GM12878 (cell line): ENCODE data around the gene VANGL1. TPM values are rescaled to one million over a fixed set of nuclear protein-coding genes. Genes with fewer than 3 reads are reported as not detected.

Source experiments
- ATAC-seq: fragments of 200-7000 bp; cut with Tn5 transposase; 3 replicates; pipeline ENCODE4 v1.9.1; 2020; ENCODE audit warnings: mild to moderate bottlenecking, moderate library complexity
- BruUV-seq: library from RNA; stranded (reverse); fragments of 400-500 nt; replicated peaks from 2 replicates; lab custom pipeline; 2021; lab: Mats Ljungman, UMichigan
- CTCF ChIA-PET: fragments of 300-600 bp; sonication (Branson Sonifier 250); formaldehyde crosslinking; extraction: SDS; loops from one replicate; lab custom pipeline; 2021; ENCODE audit warnings: inconsistent platforms; lab: Yijun Ruan, JAX
- POLR2A ChIA-PET: fragments of 350-600 bp; formaldehyde crosslinking; extraction: SDS; loops from one replicate; lab custom pipeline; 2021; ENCODE audit warnings: inconsistent platforms; lab: Charles Lee
- RAD21 ChIA-PET: fragments of 300-600 bp; sonication (Branson Sonifier 250); formaldehyde crosslinking; loops from one replicate; lab custom pipeline; 2023; ENCODE audit warnings: antibody characterized with exemption; ENCODE audit not compliant: unreplicated experiment; lab: Charles Lee
- SMC1A ChIA-PET: fragments of 300-600 bp; sonication (Branson Sonifier 250); formaldehyde crosslinking; loops from one replicate; lab custom pipeline; 2023; ENCODE audit not compliant: unreplicated experiment, uncharacterized antibody; lab: Charles Lee
- DNase-seq: peaks from one replicate; pipeline ENCODE4 v3.0.0-alpha.2; 2011; ENCODE audit warnings: low read depth, low spot score
- FAIRE-seq: peaks from 3 replicates; lab custom pipeline; 2011; peaks lifted over from hg19 to GRCh38; lab: Jason Lieb, UNC
- H2AFZ ChIP-seq: 2 replicates; pipeline ENCODE4 v1.6.0; 2011; ENCODE audit warnings: low read depth, low read length, control low read depth; ENCODE audit not compliant: control insufficient read depth
- H3K27ac ChIP-seq: 2 replicates; pipeline ENCODE4 v1.5.1; 2011; ENCODE audit warnings: control low read depth; ENCODE audit not compliant: control insufficient read depth, insufficient read depth
- H3K27me3 ChIP-seq, 2 experiments: replicated peaks in 1 of 2; 2 replicates each; pipeline versions ENCODE4 v1.6.0 to v1.6.1; 2011; ENCODE audit warnings: low read length in 1 of 2; ENCODE audit not compliant: control insufficient read depth in 2 of 2, insufficient read depth in 2 of 2
- H3K36me3 ChIP-seq, 2 experiments: 2 replicates each; pipeline ENCODE4 v1.5.1; 2011; ENCODE audit warnings: low read length in 1 of 2; ENCODE audit not compliant: control insufficient read depth in 2 of 2, insufficient read depth in 2 of 2
- H3K4me1 ChIP-seq: 2 replicates; pipeline ENCODE4 v1.6.1; 2011; ENCODE audit warnings: mild to moderate bottlenecking, low read length, moderate library complexity, mixed read lengths; ENCODE audit not compliant: control insufficient read depth, insufficient read depth
- H3K4me2 ChIP-seq: 2 replicates; pipeline ENCODE4 v1.6.0; 2011; ENCODE audit warnings: control low read depth; ENCODE audit not compliant: control insufficient read depth, insufficient read depth
- H3K4me3 ChIP-seq: fragments of 200-600 bp; sonication (generic); 2 replicates; pipeline ENCODE4 v1.5.1; 2016
- H3K79me2 ChIP-seq: 2 replicates; pipeline ENCODE4 v1.6.0; 2011; ENCODE audit warnings: low read length; ENCODE audit not compliant: control insufficient read depth, insufficient read depth
- H3K9ac ChIP-seq: 2 replicates; pipeline ENCODE4 v1.8.0; 2011; ENCODE audit warnings: low read length, control low read depth, mixed read lengths; ENCODE audit not compliant: control insufficient read depth, insufficient read depth
- H3K9me3 ChIP-seq: replicated peaks from 3 replicates; pipeline ENCODE4 v1.5.1; 2011; ENCODE audit warnings: mild to moderate bottlenecking, low read length; ENCODE audit not compliant: control insufficient read depth, insufficient read depth
- H4K20me1 ChIP-seq: 2 replicates; pipeline ENCODE4 v1.6.0; 2011; ENCODE audit not compliant: control insufficient read depth, insufficient read depth
- CBFB ChIP-seq: IDR thresholded peaks from 2 replicates; pipeline ENCODE4 v1.6.1; 2016; ENCODE audit warnings: antibody characterized with exemption, low read depth
- NR2F1 ChIP-seq: fragments of 450-650 bp; conservative IDR thresholded peaks from 2 replicates; pipeline ENCODE4 v1.6.1; 2017; ENCODE audit warnings: mild to moderate bottlenecking
- PAX5 ChIP-seq: IDR thresholded peaks from 2 replicates; pipeline ENCODE4 v1.6.1; 2011; ENCODE audit warnings: low read depth, low read length, borderline replicate concordance
- SPI1 ChIP-seq: IDR thresholded peaks from 2 replicates; pipeline ENCODE4 v1.6.1; 2011; ENCODE audit warnings: low read depth, mild to moderate bottlenecking, low read length, moderate library complexity, borderline replicate concordance; ENCODE audit not compliant: insufficient read depth
- SREBF1 ChIP-seq: IDR thresholded peaks from 2 replicates; pipeline ENCODE4 v1.6.1; 2012; ENCODE audit warnings: mild to moderate bottlenecking, low read length
- TCF12 ChIP-seq: IDR thresholded peaks from 2 replicates; pipeline ENCODE4 v1.6.1; 2011; ENCODE audit warnings: low read depth, mild to moderate bottlenecking, low read length
- YY1 ChIP-seq: IDR thresholded peaks from 2 replicates; pipeline ENCODE4 v1.6.1; 2011; ENCODE audit warnings: low read depth, mild to moderate bottlenecking, low read length
- ZZZ3 ChIP-seq: IDR thresholded peaks from 2 replicates; pipeline ENCODE4 v1.6.1; 2011; ENCODE audit warnings: low read depth; ENCODE audit not compliant: control insufficient read depth, insufficient read length
- in situ Hi-C: fragments of 300-500 bp; cut with MboI; formaldehyde crosslinking; loops from 9 replicates; pipeline ENCODE4 v1.14.3; 2018; ENCODE audit warnings: mixed read lengths
- intact Hi-C: fragments of 100-400 bp; cut with micrococcal nuclease; formaldehyde crosslinking; loops from one replicate; pipeline ENCODE4 v1.14.2; 2022; ENCODE audit not compliant: unreplicated experiment
- polyA plus RNA-seq, 11 experiments: library from polyadenylated mRNA; depleted of rRNA in 4 of 11; unstranded in 6 of 11; stranded (reverse) in 5 of 11; fragments of >200 nt; fragmentation: Nextera tagmentation in 4 of 11; fragmentation: Illumina TruSeq in 1 of 11; extraction: Ambion mirVana in 4 of 11; extraction: Trizol in 1 of 11; gene quantifications; 1 replicate in 1 of 11; 2 replicates in 10 of 11; pipeline versions ENCODE4 v1.2.1 to v1.2.3, GENCODE V29; 2011 to 2016; ENCODE audit warnings: inconsistent platforms in 2 of 11, missing spikeins in 2 of 11, low read depth in 1 of 11
- total RNA-seq, 4 experiments: library from RNA; depleted of rRNA in 3 of 4; stranded (reverse); fragments of >200 nt in 3 of 4; fragmentation: Illumina TruSeq in 1 of 4; extraction: Trizol in 1 of 4; gene quantifications; 2 replicates each; pipeline versions ENCODE4 v1.2.1 to v1.2.3, GENCODE V29; 2013 to 2021
- TF ChIP-seq, protein P1 (sequence below): fragments of 150-350 bp; IDR thresholded peaks from 2 replicates; pipeline ENCODE4 v1.6.1; 2014; ENCODE audit warnings: mild to moderate bottlenecking, low read depth, low read length
- TF ChIP-seq, protein P2 (sequence below): fragments of 450-650 bp; IDR thresholded peaks from 2 replicates; pipeline ENCODE4 v1.6.1; 2018; ENCODE audit warnings: mild to moderate bottlenecking, low read depth, moderate library complexity; ENCODE audit not compliant: partially characterized antibody
- TF ChIP-seq, protein P3 (sequence below), 3 experiments: IDR thresholded peaks in 2 of 3; conservative IDR thresholded peaks in 1 of 3; 2 replicates each; pipeline ENCODE4 v1.5.1; 2011; ENCODE audit warnings: low read depth in 3 of 3, low read length in 3 of 3, mild to moderate bottlenecking in 3 of 3, control low read depth in 2 of 3, moderate library complexity in 2 of 3, inconsistent platforms in 1 of 3, mixed read lengths in 1 of 3; ENCODE audit not compliant: control insufficient read depth in 2 of 3, insufficient read depth in 1 of 3; ENCODE audit errors: extremely low read depth in 1 of 3
- TF ChIP-seq, protein P4 (sequence below): fragments of 150-350 bp; IDR thresholded peaks from 2 replicates; pipeline ENCODE4 v1.6.1; 2016; ENCODE audit warnings: low read depth, low read length

The VANGL1 gene
- total and polyA plus RNA-seq, 10 of the 15 experiments (the other 5 are each of a cell fraction or from before 2014, with no cell fraction given): 0.71 to 12.9 (median 6.3) TPM

DNA sequence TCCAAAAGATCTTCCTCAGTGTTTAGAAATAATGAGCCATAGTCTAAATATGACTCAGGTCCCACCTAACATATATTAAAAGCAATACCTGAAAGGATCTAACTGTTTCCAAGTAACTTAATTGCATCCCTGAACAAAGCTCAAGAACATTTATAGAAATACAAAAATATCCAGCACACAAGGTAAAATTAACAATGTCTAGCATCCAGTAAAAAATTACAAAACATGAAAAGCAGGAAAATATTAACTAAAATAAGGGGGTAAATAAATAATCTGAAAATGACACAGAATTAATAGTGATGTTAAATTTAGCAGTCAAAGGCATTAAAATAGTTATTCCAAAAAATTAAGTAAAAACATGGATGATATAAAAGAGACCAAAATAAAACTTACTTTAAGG, 21.3 kb upstream of the VANGL1 start:
- Histone ChIP-seq H3K36me3 (no peaks in the 10 kb centered on the region), H3K4me3 (no peak overlapping the region), H4K20me1 (no peaks in the 10 kb centered on the region), H3K9ac (no peak overlapping the region), H3K9me3 (peaks cover 10% of the 10 kb centered on the region; the same call in 2 of the 3 replicates), H3K4me1 (no peaks in the 10 kb centered on the region), H3K4me2 (no peak overlapping the region), H2AFZ (no peak overlapping the region), H3K27ac (no peak overlapping the region), H3K27me3 (no peaks in the 10 kb centered on the region), H3K79me2 (no peaks in the 10 kb centered on the region)
- DNase-seq (no peak), ATAC-seq (no peak), FAIRE-seq (no peak)
- POLR2A ChIA-PET: no interaction called here
- intact Hi-C loops: no loop called here
- RAD21 ChIA-PET: no interaction called here
- in situ Hi-C loops: no loop called here
- no TSS peak for BruUV-seq
- CTCF ChIA-PET: no interaction called here
- SMC1A ChIA-PET: no interaction called here
- TF ChIP-seq ZZZ3 (no peak), SREBF1 (no peak), CBFB (no peak), PAX5 (no peak), SPI1 (no peak), TCF12 (no peak), YY1 (no peak), NR2F1 (no peak)
- TF ChIP-seq, protein P1, sequence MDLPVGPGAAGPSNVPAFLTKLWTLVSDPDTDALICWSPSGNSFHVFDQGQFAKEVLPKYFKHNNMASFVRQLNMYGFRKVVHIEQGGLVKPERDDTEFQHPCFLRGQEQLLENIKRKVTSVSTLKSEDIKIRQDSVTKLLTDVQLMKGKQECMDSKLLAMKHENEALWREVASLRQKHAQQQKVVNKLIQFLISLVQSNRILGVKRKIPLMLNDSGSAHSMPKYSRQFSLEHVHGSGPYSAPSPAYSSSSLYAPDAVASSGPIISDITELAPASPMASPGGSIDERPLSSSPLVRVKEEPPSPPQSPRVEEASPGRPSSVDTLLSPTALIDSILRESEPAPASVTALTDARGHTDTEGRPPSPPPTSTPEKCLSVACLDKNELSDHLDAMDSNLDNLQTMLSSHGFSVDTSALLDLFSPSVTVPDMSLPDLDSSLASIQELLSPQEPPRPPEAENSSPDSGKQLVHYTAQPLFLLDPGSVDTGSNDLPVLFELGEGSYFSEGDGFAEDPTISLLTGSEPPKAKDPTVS: no peak
- TF ChIP-seq, protein P2, sequence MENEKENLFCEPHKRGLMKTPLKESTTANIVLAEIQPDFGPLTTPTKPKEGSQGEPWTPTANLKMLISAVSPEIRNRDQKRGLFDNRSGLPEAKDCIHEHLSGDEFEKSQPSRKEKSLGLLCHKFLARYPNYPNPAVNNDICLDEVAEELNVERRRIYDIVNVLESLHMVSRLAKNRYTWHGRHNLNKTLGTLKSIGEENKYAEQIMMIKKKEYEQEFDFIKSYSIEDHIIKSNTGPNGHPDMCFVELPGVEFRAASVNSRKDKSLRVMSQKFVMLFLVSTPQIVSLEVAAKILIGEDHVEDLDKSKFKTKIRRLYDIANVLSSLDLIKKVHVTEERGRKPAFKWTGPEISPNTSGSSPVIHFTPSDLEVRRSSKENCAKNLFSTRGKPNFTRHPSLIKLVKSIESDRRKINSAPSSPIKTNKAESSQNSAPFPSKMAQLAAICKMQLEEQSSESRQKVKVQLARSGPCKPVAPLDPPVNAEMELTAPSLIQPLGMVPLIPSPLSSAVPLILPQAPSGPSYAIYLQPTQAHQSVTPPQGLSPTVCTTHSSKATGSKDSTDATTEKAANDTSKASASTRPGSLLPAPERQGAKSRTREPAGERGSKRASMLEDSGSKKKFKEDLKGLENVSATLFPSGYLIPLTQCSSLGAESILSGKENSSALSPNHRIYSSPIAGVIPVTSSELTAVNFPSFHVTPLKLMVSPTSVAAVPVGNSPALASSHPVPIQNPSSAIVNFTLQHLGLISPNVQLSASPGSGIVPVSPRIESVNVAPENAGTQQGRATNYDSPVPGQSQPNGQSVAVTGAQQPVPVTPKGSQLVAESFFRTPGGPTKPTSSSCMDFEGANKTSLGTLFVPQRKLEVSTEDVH: no peak
- TF ChIP-seq, protein P3, sequence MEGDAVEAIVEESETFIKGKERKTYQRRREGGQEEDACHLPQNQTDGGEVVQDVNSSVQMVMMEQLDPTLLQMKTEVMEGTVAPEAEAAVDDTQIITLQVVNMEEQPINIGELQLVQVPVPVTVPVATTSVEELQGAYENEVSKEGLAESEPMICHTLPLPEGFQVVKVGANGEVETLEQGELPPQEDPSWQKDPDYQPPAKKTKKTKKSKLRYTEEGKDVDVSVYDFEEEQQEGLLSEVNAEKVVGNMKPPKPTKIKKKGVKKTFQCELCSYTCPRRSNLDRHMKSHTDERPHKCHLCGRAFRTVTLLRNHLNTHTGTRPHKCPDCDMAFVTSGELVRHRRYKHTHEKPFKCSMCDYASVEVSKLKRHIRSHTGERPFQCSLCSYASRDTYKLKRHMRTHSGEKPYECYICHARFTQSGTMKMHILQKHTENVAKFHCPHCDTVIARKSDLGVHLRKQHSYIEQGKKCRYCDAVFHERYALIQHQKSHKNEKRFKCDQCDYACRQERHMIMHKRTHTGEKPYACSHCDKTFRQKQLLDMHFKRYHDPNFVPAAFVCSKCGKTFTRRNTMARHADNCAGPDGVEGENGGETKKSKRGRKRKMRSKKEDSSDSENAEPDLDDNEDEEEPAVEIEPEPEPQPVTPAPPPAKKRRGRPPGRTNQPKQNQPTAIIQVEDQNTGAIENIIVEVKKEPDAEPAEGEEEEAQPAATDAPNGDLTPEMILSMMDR (IDR thresholded peaks at IDR 0.05 in 2 of 3, conservative IDR thresholded peaks at IDR 0.05 in 1 of 3; ENCODE audit: control insufficient read depth in 2 of 3, extremely low read depth in 1 of 3, insufficient read depth in 1 of 3, low read depth in 3 of 3, low read length in 3 of 3): no peak
- TF ChIP-seq, protein P4, sequence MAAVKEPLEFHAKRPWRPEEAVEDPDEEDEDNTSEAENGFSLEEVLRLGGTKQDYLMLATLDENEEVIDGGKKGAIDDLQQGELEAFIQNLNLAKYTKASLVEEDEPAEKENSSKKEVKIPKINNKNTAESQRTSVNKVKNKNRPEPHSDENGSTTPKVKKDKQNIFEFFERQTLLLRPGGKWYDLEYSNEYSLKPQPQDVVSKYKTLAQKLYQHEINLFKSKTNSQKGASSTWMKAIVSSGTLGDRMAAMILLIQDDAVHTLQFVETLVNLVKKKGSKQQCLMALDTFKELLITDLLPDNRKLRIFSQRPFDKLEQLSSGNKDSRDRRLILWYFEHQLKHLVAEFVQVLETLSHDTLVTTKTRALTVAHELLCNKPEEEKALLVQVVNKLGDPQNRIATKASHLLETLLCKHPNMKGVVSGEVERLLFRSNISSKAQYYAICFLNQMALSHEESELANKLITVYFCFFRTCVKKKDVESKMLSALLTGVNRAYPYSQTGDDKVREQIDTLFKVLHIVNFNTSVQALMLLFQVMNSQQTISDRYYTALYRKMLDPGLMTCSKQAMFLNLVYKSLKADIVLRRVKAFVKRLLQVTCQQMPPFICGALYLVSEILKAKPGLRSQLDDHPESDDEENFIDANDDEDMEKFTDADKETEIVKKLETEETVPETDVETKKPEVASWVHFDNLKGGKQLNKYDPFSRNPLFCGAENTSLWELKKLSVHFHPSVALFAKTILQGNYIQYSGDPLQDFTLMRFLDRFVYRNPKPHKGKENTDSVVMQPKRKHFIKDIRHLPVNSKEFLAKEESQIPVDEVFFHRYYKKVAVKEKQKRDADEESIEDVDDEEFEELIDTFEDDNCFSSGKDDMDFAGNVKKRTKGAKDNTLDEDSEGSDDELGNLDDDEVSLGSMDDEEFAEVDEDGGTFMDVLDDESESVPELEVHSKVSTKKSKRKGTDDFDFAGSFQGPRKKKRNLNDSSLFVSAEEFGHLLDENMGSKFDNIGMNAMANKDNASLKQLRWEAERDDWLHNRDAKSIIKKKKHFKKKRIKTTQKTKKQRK: no peak
